Transverse colon (tissue), 4 donors: Measurements from ENCODE around the gene CACNA2D4.

Experiments used
- CTCF ChIP-seq, 5 experiments: fragments of 200-600 bp in 3 of 5; fragments of 450-650 bp in 2 of 5; sonication (generic) in 3 of 5; IDR thresholded peaks; 1 replicate in 2 of 5; 2 replicates in 3 of 5; pipeline ENCODE4 v1.5.1; 2016 to 2017; ENCODE audit warnings: antibody characterized with exemption in 5 of 5, inconsistent platforms in 3 of 5, mild to moderate bottlenecking in 2 of 5, moderate library complexity in 1 of 5
- POLR2AphosphoS5 ChIP-seq, 3 donors: sonication (generic); formaldehyde crosslinking; IDR thresholded peaks; one replicate each; pipeline ENCODE4 v1.6.1; 2016; ENCODE audit warnings: antibody characterized with exemption in 3 of 3

- TF ChIP-seq CTCF (IDR thresholded peaks at IDR 0.05) = no peak
- no peak for TF ChIP-seq POLR2AphosphoS5 (IDR thresholded peaks at IDR 0.05)
These were observed 138.7 kb downstream of the CACNA2D4 start for GRCh38 chr12:1779783-1780182.
